GM12878 (cell line): ENCODE data around the gene FUBP3. TPM values are rescaled to one million over a fixed set of nuclear protein-coding genes. Genes with fewer than 3 reads are reported as not detected.

Experiments used
- ATAC-seq: fragments of 200-7000 bp; cut with Tn5 transposase; 3 replicates; pipeline ENCODE4 v1.9.1; 2020; ENCODE audit warnings: mild to moderate bottlenecking, moderate library complexity
- BruUV-seq: library from RNA; stranded (reverse); fragments of 400-500 nt; replicated peaks from 2 replicates; lab custom pipeline; 2021; lab: Mats Ljungman, UMichigan
- CTCF ChIA-PET: fragments of 300-600 bp; sonication (Branson Sonifier 250); formaldehyde crosslinking; extraction: SDS; loops from one replicate; lab custom pipeline; 2021; ENCODE audit warnings: inconsistent platforms; lab: Yijun Ruan, JAX
- POLR2A ChIA-PET: fragments of 350-600 bp; formaldehyde crosslinking; extraction: SDS; loops from one replicate; lab custom pipeline; 2021; ENCODE audit warnings: inconsistent platforms; lab: Charles Lee
- RAD21 ChIA-PET: fragments of 300-600 bp; sonication (Branson Sonifier 250); formaldehyde crosslinking; loops from one replicate; lab custom pipeline; 2023; ENCODE audit warnings: antibody characterized with exemption; ENCODE audit not compliant: unreplicated experiment; lab: Charles Lee
- SMC1A ChIA-PET: fragments of 300-600 bp; sonication (Branson Sonifier 250); formaldehyde crosslinking; loops from one replicate; lab custom pipeline; 2023; ENCODE audit not compliant: unreplicated experiment, uncharacterized antibody; lab: Charles Lee
- DNase-seq: peaks from one replicate; pipeline ENCODE4 v3.0.0-alpha.2; 2011; ENCODE audit warnings: low read depth, low spot score
- FAIRE-seq: peaks from 3 replicates; lab custom pipeline; 2011; peaks lifted over from hg19 to GRCh38; lab: Jason Lieb, UNC
- H2AFZ ChIP-seq: 2 replicates; pipeline ENCODE4 v1.6.0; 2011; ENCODE audit warnings: low read depth, low read length, control low read depth; ENCODE audit not compliant: control insufficient read depth
- H3K27ac ChIP-seq: 2 replicates; pipeline ENCODE4 v1.5.1; 2011; ENCODE audit warnings: control low read depth; ENCODE audit not compliant: control insufficient read depth, insufficient read depth
- H3K27me3 ChIP-seq, 2 experiments: replicated peaks in 1 of 2; 2 replicates each; pipeline versions ENCODE4 v1.6.0 to v1.6.1; 2011; ENCODE audit warnings: low read length in 1 of 2; ENCODE audit not compliant: control insufficient read depth in 2 of 2, insufficient read depth in 2 of 2
- H3K36me3 ChIP-seq, 2 experiments: 2 replicates each; pipeline ENCODE4 v1.5.1; 2011; ENCODE audit warnings: low read length in 1 of 2; ENCODE audit not compliant: control insufficient read depth in 2 of 2, insufficient read depth in 2 of 2
- H3K4me1 ChIP-seq: 2 replicates; pipeline ENCODE4 v1.6.1; 2011; ENCODE audit warnings: mild to moderate bottlenecking, low read length, moderate library complexity, mixed read lengths; ENCODE audit not compliant: control insufficient read depth, insufficient read depth
- H3K4me2 ChIP-seq: 2 replicates; pipeline ENCODE4 v1.6.0; 2011; ENCODE audit warnings: control low read depth; ENCODE audit not compliant: control insufficient read depth, insufficient read depth
- H3K4me3 ChIP-seq: fragments of 200-600 bp; sonication (generic); 2 replicates; pipeline ENCODE4 v1.5.1; 2016
- H3K79me2 ChIP-seq: 2 replicates; pipeline ENCODE4 v1.6.0; 2011; ENCODE audit warnings: low read length; ENCODE audit not compliant: control insufficient read depth, insufficient read depth
- H3K9ac ChIP-seq: 2 replicates; pipeline ENCODE4 v1.8.0; 2011; ENCODE audit warnings: low read length, control low read depth, mixed read lengths; ENCODE audit not compliant: control insufficient read depth, insufficient read depth
- H3K9me3 ChIP-seq: replicated peaks from 3 replicates; pipeline ENCODE4 v1.5.1; 2011; ENCODE audit warnings: mild to moderate bottlenecking, low read length; ENCODE audit not compliant: control insufficient read depth, insufficient read depth
- H4K20me1 ChIP-seq: 2 replicates; pipeline ENCODE4 v1.6.0; 2011; ENCODE audit not compliant: control insufficient read depth, insufficient read depth
- BCL11A ChIP-seq: IDR thresholded peaks from 2 replicates; pipeline ENCODE4 v1.6.1; 2011; ENCODE audit warnings: low read depth, low read length
- CBX5 ChIP-seq: sonication (generic); IDR thresholded peaks from 2 replicates; pipeline ENCODE4 v1.6.1; 2016; ENCODE audit warnings: low read depth, moderate library complexity, mild to moderate bottlenecking, inconsistent platforms
- CHD1 ChIP-seq: IDR thresholded peaks from 2 replicates; pipeline ENCODE4 v1.6.1; 2012; ENCODE audit warnings: low read depth, low read length, improper control_type of control experiment
- CHD2 ChIP-seq: IDR thresholded peaks from 2 replicates; pipeline ENCODE4 v1.6.1; 2011; ENCODE audit warnings: low read depth, low read length, improper control_type of control experiment, borderline replicate concordance
- CREB1 ChIP-seq: IDR thresholded peaks from 2 replicates; pipeline ENCODE4 v1.6.1; 2012; ENCODE audit warnings: low read depth, mild to moderate bottlenecking, inconsistent platforms
- CREM ChIP-seq: IDR thresholded peaks from 2 replicates; pipeline ENCODE4 v1.6.1; 2014; ENCODE audit warnings: antibody characterized with exemption, low read depth
- MYC ChIP-seq: IDR thresholded peaks from 2 replicates; pipeline ENCODE4 v1.6.1; 2011; ENCODE audit warnings: mild to moderate bottlenecking, low read length, moderate library complexity, inconsistent platforms; ENCODE audit not compliant: insufficient read depth, insufficient replicate concordance, insufficient read length, severe bottlenecking
- NFIC ChIP-seq: IDR thresholded peaks from 2 replicates; pipeline ENCODE4 v1.6.1; 2012; ENCODE audit warnings: low read depth, mild to moderate bottlenecking, inconsistent platforms, low read length, moderate library complexity
- NFYB ChIP-seq: IDR thresholded peaks from 2 replicates; pipeline ENCODE4 v1.6.1; 2011; ENCODE audit warnings: low read depth, mild to moderate bottlenecking, low read length, improper control_type of control experiment, moderate library complexity; ENCODE audit not compliant: insufficient read depth
- SMC3 ChIP-seq: IDR thresholded peaks from 2 replicates; pipeline ENCODE4 v1.6.1; 2011; ENCODE audit warnings: low read length, improper control_type of control experiment, borderline replicate concordance
- TCF3 ChIP-seq: IDR thresholded peaks from 2 replicates; pipeline ENCODE4 v1.6.1; 2012; ENCODE audit warnings: low read depth, mild to moderate bottlenecking, low read length, borderline replicate concordance; ENCODE audit not compliant: insufficient read depth
- ZNF217 ChIP-seq: fragments of 450-650 bp; IDR thresholded peaks from 2 replicates; pipeline ENCODE4 v1.6.1; 2017; ENCODE audit warnings: antibody characterized with exemption, mild to moderate bottlenecking
- ZNF687 ChIP-seq: fragments of 450-650 bp; IDR thresholded peaks from 2 replicates; pipeline ENCODE4 v1.6.1; 2017; ENCODE audit warnings: mild to moderate bottlenecking, moderate library complexity
- WGBS: methylation state at CpG from one replicate; pipeline ENCODE4 v1.1.6; 2016; ENCODE audit warnings: low lambda C conversion rate; ENCODE audit not compliant: insufficient replicate concordance, insufficient coverage; ENCODE audit errors: missing lambda C conversion rate; 5-methylcytosine and 5-hydroxymethylcytosine counted together
- in situ Hi-C: fragments of 300-500 bp; cut with MboI; formaldehyde crosslinking; loops from 9 replicates; pipeline ENCODE4 v1.14.3; 2018; ENCODE audit warnings: mixed read lengths
- intact Hi-C: fragments of 100-400 bp; cut with micrococcal nuclease; formaldehyde crosslinking; loops from one replicate; pipeline ENCODE4 v1.14.2; 2022; ENCODE audit not compliant: unreplicated experiment
- polyA plus RNA-seq, 11 experiments: library from polyadenylated mRNA; depleted of rRNA in 4 of 11; unstranded in 6 of 11; stranded (reverse) in 5 of 11; fragments of >200 nt; fragmentation: Nextera tagmentation in 4 of 11; fragmentation: Illumina TruSeq in 1 of 11; extraction: Ambion mirVana in 4 of 11; extraction: Trizol in 1 of 11; gene quantifications; 1 replicate in 1 of 11; 2 replicates in 10 of 11; pipeline versions ENCODE4 v1.2.1 to v1.2.3, GENCODE V29; 2011 to 2016; ENCODE audit warnings: inconsistent platforms in 2 of 11, missing spikeins in 2 of 11, low read depth in 1 of 11
- total RNA-seq, 4 experiments: library from RNA; depleted of rRNA in 3 of 4; stranded (reverse); fragments of >200 nt in 3 of 4; fragmentation: Illumina TruSeq in 1 of 4; extraction: Trizol in 1 of 4; gene quantifications; 2 replicates each; pipeline versions ENCODE4 v1.2.1 to v1.2.3, GENCODE V29; 2013 to 2021
- TF ChIP-seq, protein P1 (sequence below): IDR thresholded peaks from 2 replicates; pipeline ENCODE4 v1.6.1; 2012; ENCODE audit warnings: low read depth, low read length, improper control_type of control experiment

The FUBP3 gene
- total and polyA plus RNA-seq, 10 of the 15 experiments (the other 5 are each of a cell fraction or from before 2014, with no cell fraction given): 2.4 to 49.4 (median 37.2) TPM

GRCh38 chr9:130660326-130660682 is 80.9 kb downstream of the FUBP3 start:
- DNase-seq (no peak), ATAC-seq (no peak), FAIRE-seq (no peak)
- ChIA-PET SMC1A (no interaction called here), CTCF (no interaction called here), RAD21 (no interaction called here), POLR2A (no interaction called here)
- Histone ChIP-seq H3K27me3 (peaks cover 14 to 24% of the 10 kb centered on the region in 2 experiments), H3K4me3 (no peak overlapping the region), H3K27ac (no peak overlapping the region), H4K20me1 (no peaks in the 10 kb centered on the region), H3K4me2 (no peak overlapping the region), H3K79me2 (no peaks in the 10 kb centered on the region), H2AFZ (no peak overlapping the region), H3K9me3 (no peaks in the 10 kb centered on the region), H3K36me3 (no peaks in the 10 kb centered on the region), H3K9ac (no peak overlapping the region), H3K4me1 (no peaks in the 10 kb centered on the region)
- in situ Hi-C loops (no loop called here), intact Hi-C loops (no loop called here)
- 22% methylated on average over 18 of the region's 33 CpGs for WGBS
- no TSS peak for BruUV-seq
- TF ChIP-seq BCL11A (no peak), ZNF217 (no peak), CREM (no peak)

DNA sequence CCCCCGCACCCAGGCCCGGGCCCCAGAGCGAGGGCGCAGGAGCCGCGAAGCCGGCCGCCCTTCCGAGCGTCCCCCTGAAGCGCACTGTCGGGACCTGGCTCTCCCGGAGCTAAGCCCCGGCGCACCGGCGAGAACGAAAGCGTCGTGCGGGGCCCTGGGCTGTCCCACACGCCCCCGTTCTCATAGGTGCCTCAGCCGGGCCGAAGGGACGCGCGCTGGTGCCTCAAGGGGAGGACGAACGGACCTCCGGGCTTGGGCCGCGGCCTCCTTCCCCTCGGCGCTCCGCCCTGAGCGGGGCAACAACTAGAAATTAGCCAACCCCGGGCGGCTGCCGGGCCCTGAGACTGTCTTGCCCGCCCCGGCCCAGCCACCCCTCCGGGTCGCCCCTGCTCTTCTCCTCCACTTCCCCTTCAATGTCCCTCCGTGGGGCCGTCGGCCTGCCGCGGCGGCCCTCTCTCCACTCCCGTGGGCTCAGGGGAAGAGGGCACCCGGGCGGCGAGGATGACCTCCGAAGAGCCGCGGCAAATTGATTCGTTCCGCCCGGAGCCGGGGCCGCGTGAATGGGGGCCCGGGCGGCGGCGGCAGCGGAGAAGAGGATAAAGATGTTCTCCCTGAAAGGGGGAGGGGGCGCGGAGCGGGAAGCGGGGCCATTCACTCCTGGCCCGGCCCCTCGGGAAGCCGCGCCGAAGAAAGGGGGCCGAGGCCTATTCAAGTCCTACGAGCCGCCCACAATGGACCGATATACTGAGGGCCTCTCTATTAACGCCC is 81.5 kb downstream of the FUBP3 start:
- Histone ChIP-seq H3K27ac (no peak overlapping the region), H2AFZ (no peak overlapping the region), H3K4me2 (no peak overlapping the region), H4K20me1 (no peaks in the 10 kb centered on the region), H3K36me3 (no peaks in the 10 kb centered on the region), H3K4me3 (no peak overlapping the region), H3K79me2 (no peaks in the 10 kb centered on the region), H3K9ac (no peak overlapping the region), H3K27me3 (peaks cover 14 to 25% of the 10 kb centered on the region in 2 experiments), H3K4me1 (no peaks in the 10 kb centered on the region), H3K9me3 (no peaks in the 10 kb centered on the region)
- intact Hi-C loops: no loop called here
- ChIA-PET RAD21 (no interaction called here), POLR2A (no interaction called here), SMC1A (no interaction called here), CTCF (no interaction called here)
- WGBS: 16% methylated on average over 67 of the region's 82 CpGs
- no TSS peak for BruUV-seq
- FAIRE-seq (no peak), DNase-seq (no peak), ATAC-seq (no peak)
- in situ Hi-C loops: no loop called here
- TF ChIP-seq NFIC (no peak), CREM (no peak), MYC (no peak), TCF3 (no peak), ZNF687 (no peak), SMC3 (no peak), CHD2 (no peak), CREB1 (no peak), CHD1 (no peak), NFYB (no peak), CBX5 (no peak)
- TF ChIP-seq, protein P1, sequence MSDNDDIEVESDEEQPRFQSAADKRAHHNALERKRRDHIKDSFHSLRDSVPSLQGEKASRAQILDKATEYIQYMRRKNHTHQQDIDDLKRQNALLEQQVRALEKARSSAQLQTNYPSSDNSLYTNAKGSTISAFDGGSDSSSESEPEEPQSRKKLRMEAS: no peak
